Epithelial cell of esophagus (primary cell): ENCODE measurements around the gene FAM222A.

Source experiments
- DNase-seq: peaks from one replicate; pipeline ENCODE4 v3.0.0; 2010; ENCODE audit warnings: low read depth
- H3K4me3 ChIP-seq: 2 replicates; pipeline ENCODE4 v1.5.1; 2011; ENCODE audit warnings: mild to moderate bottlenecking, low read length, control low read depth
- CTCF ChIP-seq: IDR thresholded peaks from 2 replicates; pipeline ENCODE4 v1.5.1; 2011; ENCODE audit warnings: low read depth, mild to moderate bottlenecking, low read length, control low read depth, inconsistent platforms; ENCODE audit not compliant: insufficient read depth; ENCODE audit errors: missing control alignments

The FAM222A gene

GRCh38 chr12:109704371-109705098, 9.1 kb upstream of the FAM222A start:
- DNase-seq = no peak
- TF ChIP-seq CTCF = no peak
- no peak overlapping the region for H3K4me3 ChIP-seq

GRCh38 chr12:109705291-109705690, 8.3 kb upstream of the FAM222A start:
- TF ChIP-seq CTCF = no peak
- H3K4me3 ChIP-seq = no peak overlapping the region
- DNase-seq = no peak

- DNase-seq = no peak
- H3K4me3 ChIP-seq = no peak overlapping the region
- no peak for TF ChIP-seq CTCF
Measured at GRCh38 chr12:109706398-109706746, 7.3 kb upstream of the FAM222A start.

- no peak overlapping the region for H3K4me3 ChIP-seq
- DNase-seq = no peak
- no peak for TF ChIP-seq CTCF
Measured at GRCh38 chr12:109706747-109707469, 6.7 kb upstream of the FAM222A start.

- no peak for TF ChIP-seq CTCF
- no peak for DNase-seq
- H3K4me3 ChIP-seq = no peak overlapping the region
Measured at GRCh38 chr12:109707470-109707821, 6.2 kb upstream of the FAM222A start.

GRCh38 chr12:109708939-109709338, 4.7 kb upstream of the FAM222A start:
- TF ChIP-seq CTCF = no peak
- H3K4me3 ChIP-seq = no peak overlapping the region
- no peak for DNase-seq
